ENCODE measurements around the gene POLD3.

The POLD3 gene

DNA sequence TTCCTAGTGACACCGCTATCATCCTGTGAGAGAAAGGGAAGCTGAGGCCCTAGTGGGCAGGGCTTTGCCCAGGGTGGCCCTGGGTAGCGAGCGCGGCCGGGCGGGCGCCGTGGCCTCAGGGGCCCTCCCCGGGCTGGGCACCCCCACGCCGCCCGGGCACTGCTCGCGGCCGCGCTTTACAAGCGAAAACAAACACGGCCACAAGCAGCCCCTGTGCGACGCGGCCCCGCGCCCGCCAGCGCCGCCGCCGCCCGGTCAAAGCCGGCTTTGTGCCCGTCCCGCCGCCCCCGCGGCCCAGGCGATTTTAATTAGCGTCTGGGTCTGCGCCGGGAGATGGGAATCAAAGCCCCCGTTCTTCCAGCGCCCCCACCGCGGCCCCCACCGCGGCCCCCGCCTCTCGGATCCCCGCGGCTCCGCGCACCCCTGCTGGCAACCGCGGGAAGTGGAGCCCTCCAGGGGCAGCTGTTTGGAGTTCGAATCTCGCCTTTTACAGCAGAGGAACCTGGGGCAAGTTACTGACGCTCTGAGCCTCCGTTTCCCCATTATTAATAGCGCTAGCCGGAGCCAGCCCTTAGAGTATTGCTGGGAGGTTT is 91.0 kb downstream of the POLD3 start:
- DNase-seq (ENCODE audit: extremely low read depth, low read depth): no peak

DNA sequence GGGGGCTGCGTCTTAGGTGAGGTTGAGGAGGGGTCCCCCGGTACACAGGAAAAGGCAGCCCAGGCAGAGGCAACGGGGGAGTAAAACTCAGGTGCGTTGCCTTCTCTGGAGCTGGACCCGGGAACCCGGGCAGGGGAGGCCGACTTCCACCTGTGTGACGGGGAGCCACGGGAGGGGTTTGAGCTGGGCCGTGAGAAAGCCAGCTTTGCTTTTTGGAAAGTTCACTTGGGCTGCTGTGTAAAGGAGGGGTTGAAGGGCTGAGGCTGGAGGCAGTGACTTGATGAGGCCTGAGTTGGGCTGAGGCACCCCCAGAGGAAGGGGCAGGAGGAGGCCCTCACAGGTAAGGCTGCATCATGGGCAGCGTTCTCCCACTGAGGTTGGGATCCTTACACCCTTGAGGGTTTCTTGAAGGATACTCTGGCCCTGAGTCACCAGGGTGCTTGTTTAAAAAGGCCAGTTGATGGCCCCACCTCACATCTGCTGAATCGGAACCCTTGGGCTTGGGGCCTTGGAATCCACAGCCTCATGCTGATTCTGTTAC is 91.6 kb downstream of the POLD3 start:
- DNase-seq (ENCODE audit: extremely low read depth, low read depth): no peak

More for the DNA sequence above, 91.0 kb downstream of the POLD3 start:
- TF ChIP-seq, protein P1, sequence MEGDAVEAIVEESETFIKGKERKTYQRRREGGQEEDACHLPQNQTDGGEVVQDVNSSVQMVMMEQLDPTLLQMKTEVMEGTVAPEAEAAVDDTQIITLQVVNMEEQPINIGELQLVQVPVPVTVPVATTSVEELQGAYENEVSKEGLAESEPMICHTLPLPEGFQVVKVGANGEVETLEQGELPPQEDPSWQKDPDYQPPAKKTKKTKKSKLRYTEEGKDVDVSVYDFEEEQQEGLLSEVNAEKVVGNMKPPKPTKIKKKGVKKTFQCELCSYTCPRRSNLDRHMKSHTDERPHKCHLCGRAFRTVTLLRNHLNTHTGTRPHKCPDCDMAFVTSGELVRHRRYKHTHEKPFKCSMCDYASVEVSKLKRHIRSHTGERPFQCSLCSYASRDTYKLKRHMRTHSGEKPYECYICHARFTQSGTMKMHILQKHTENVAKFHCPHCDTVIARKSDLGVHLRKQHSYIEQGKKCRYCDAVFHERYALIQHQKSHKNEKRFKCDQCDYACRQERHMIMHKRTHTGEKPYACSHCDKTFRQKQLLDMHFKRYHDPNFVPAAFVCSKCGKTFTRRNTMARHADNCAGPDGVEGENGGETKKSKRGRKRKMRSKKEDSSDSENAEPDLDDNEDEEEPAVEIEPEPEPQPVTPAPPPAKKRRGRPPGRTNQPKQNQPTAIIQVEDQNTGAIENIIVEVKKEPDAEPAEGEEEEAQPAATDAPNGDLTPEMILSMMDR (IDR thresholded peaks at IDR 0.05; ENCODE audit: low read depth, low read length): peak; percentile 44

DNA sequence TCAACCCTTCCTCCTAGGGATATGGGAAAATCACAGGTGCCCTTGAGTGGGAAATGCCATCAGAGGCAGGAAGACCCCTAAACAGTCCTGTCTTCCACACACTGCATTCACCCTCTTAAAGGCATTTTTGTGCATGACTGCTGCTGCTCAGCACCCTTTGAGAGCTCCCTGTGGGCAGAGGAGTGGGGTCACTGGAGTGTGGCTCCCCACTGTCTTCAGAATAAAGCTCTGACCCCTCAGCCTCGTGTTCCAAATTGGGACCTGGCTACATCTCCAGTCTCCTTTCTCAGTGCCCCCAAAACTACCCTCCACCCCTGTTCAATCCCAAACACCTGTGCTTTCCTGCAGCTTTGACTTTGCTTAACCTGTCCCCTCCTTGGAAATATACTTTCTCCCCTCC is 92.3 kb downstream of the POLD3 start:
- TF ChIP-seq, protein P1 (IDR thresholded peaks at IDR 0.05; ENCODE audit: low read depth, low read length): no peak
- DNase-seq (ENCODE audit: extremely low read depth, low read depth): no peak

More for the DNA sequence above, 91.6 kb downstream of the POLD3 start:
- TF ChIP-seq, protein P1 (IDR thresholded peaks at IDR 0.05; ENCODE audit: low read depth, low read length): no peak

DNA sequence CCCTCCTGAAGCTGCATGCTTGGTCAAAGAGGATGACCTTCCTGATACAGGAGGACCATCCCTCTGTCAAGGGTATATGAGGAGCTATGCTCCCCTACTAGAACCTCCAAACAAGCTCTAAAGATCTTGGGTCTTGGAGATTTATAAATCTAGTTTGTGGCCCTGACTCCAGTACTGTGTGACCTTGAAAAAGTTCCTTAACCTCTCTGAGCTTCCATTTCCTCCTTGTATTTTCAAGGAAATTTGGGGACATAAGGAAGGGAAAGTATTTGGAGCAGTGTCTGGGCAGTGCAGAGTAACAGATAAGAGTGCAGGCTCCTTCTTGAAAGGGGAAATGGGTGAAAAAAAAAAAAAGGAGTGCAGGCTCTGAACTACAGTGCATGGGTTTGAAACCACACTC is 93.0 kb downstream of the POLD3 start:
- no peak for DNase-seq (ENCODE audit: extremely low read depth, low read depth)
- TF ChIP-seq, protein P1 (IDR thresholded peaks at IDR 0.05; ENCODE audit: low read depth, low read length): no peak

DNA sequence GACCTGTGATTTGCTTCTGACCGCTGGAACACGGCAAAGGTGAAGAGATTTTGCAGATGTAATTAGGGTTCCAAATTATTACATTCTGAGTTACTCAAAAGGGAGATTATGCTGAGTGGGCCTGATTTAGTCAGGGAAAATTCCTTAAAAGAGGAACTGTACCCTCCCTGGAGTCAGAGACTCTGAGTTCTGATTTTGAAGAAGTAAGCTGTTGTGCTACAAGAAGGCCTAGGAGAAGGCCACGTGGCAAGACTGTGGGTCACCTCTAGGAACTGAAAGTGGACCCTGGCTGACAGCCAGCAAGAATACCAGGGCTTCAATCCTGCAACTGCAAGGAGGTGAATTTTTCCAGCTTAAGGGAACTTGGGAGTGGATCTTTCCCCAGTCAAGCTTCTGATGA is 93.5 kb downstream of the POLD3 start:
- TF ChIP-seq, protein P1 (IDR thresholded peaks at IDR 0.05; ENCODE audit: low read depth, low read length): no peak
- no peak for DNase-seq (ENCODE audit: extremely low read depth, low read depth)

DNA sequence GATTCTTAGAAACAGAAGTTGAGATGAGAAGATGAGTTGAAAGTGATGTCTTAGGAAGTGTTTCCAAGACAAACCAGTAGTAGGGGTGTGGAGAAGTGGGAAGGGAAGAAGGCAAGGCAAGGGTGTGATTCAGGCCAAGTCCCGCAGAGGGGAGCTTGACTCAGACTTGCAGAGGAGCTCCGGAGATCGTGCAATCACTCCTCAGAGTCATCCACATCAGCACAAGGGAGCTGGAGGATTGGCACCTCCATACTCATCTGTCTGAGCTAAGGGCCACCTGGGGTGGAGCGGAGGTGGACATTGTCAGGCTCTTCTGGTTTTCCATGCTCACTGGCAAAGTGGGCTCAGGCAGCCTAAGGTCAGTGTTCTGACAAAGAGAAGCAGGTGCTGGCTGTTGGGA is 94.4 kb downstream of the POLD3 start:
- no peak for DNase-seq (ENCODE audit: extremely low read depth, low read depth)
- TF ChIP-seq, protein P1 (IDR thresholded peaks at IDR 0.05; ENCODE audit: low read depth, low read length): peak; percentile 20

DNA sequence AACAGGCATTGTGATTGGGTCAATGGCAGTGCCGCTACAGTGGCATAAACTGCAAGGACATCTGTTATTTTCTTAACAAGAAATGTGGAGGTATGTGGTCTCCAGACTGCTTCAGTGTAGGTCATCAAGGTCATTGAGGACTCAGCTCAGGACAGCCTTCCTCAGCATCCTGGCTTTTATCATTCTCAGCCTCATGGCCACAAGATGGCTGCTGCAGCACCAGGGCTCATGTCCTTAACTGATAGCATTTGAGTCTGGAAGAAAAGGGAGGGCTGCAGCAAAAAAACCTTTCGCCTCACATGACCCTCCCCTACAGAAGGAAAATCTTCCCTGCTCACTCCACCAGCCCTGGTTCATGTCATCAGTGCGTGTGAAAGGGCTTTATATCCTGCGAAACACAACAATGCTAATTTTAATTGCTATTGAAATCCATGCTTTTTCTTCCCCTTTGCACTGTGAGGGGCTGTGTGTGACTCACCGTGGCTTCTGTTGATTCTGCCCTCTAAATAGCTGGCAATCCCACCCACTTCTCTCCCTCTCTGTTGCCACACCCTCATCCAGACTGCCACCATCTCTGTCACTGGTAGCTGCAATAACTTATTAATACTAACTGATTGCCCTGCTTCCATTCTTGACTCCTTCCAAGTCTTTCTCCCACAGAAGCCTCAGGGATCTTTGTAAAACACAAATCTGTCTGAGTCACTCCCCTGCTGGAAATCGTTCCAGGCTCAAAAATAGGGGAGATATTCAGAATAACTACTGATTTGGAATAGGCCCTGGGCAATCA is 95.0 kb downstream of the POLD3 start:
- TF ChIP-seq, protein P1 (IDR thresholded peaks at IDR 0.05; ENCODE audit: low read depth, low read length): no peak
- no peak for DNase-seq (ENCODE audit: extremely low read depth, low read depth)

All from AG09319 (cell line).